Astrocyte of the spinal cord (primary cell): ENCODE data around the gene CRYGD.
"Not testable (repeated sequence)": the region's sequence is repeated elsewhere in the genome, so short reads cannot be mapped to it uniquely, and the experiment has no call there.

Source experiments
- DNase-seq: peaks from one replicate; pipeline ENCODE4 v3.0.0; 2011; ENCODE audit warnings: low read depth, low spot score
- H3K4me3 ChIP-seq: 2 replicates; pipeline ENCODE4 v1.5.1; 2011; ENCODE audit warnings: low read depth, mild to moderate bottlenecking, low read length, moderate library complexity
- in situ Hi-C: cut with HindIII; loops from 2 replicates; pipeline ENCODE4 v1.10.0; 2017; ENCODE audit warnings: low sequenced_read_pairs
- TF ChIP-seq, protein P1 (sequence below): IDR thresholded peaks from 2 replicates; pipeline ENCODE4 v1.5.1; 2012; ENCODE audit warnings: low read depth, mild to moderate bottlenecking, low read length, inconsistent platforms

CRYGD gene

DNA sequence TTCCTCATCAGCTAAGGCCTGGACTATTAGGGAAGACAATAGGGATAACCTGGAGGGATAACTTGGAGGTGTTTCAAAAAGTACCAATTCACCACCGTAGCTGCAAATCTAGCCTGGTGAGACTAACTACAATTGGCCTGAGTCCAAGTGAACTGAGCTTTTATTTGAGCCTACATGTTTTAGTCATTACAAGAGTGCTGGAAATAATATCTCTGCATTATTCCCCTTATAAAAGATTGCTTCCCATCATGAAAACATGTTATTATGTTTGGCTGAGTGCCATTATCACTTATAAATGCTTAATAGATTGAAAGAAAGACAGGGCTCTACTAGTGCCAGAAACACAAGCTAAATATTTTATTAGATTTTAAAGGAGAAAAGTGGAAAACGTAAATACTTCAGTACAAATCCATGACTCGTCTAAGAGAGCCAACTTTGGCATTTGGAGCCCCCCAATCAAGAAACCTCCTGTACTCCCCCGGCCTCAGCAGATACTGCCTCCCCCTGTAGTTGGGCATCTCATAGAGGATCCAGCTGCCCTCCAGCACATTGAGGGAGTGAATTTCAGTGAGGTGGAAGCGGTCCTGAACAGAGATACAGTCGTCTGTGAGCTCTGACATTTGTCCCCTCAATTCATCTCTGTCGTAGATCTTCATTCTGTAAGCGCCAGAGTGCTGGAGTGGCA, 18.1 kb upstream of the CRYGD start:
- no peak overlapping the region for H3K4me3 ChIP-seq
- TF ChIP-seq, protein P1, sequence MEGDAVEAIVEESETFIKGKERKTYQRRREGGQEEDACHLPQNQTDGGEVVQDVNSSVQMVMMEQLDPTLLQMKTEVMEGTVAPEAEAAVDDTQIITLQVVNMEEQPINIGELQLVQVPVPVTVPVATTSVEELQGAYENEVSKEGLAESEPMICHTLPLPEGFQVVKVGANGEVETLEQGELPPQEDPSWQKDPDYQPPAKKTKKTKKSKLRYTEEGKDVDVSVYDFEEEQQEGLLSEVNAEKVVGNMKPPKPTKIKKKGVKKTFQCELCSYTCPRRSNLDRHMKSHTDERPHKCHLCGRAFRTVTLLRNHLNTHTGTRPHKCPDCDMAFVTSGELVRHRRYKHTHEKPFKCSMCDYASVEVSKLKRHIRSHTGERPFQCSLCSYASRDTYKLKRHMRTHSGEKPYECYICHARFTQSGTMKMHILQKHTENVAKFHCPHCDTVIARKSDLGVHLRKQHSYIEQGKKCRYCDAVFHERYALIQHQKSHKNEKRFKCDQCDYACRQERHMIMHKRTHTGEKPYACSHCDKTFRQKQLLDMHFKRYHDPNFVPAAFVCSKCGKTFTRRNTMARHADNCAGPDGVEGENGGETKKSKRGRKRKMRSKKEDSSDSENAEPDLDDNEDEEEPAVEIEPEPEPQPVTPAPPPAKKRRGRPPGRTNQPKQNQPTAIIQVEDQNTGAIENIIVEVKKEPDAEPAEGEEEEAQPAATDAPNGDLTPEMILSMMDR = no peak
- in situ Hi-C loops = no loop called here
- DNase-seq = peak; percentile 14

DNA sequence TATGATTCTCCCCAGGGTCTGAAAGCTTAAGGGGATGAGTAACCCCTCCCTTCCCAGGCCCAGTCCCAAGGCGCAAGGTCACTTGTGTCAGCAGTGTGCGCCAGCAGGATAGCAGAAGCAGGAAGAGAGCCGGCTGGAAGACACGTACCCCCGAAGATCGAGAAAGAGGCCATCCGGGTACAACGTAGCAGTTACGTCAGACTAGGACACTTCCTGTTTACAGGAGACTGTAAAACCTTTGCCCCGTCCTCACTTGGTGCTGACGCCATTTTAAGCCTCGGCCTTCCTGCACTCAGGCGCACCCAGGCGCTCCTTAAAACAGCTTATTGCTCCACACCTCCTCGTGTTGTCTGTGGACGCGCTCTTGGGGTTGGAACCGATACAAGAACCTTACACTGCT, 15.1 kb upstream of the CRYGD start:
- DNase-seq = no peak
- in situ Hi-C loops = no loop called here
- no peak overlapping the region for H3K4me3 ChIP-seq
- TF ChIP-seq, protein P1 = no peak

DNA sequence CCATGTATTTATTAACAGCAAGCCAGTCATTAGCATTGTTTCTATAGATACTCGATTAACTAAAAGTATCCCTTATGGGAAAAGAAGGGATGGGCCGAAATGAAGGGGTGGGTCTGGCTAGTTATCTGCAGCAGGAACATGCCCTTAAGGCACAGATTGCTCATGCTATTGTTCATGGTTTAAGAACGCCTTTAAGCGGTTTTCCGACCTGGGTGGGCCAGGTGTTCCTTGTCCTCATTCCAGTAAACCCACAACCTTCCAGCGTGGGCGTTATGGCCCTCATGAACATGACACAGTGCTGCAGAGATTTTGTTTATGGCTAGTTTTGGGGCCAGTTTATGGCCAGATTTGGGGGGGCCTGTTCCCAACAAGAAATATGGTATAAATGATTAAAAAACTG, 14.0 kb upstream of the CRYGD start:
- in situ Hi-C loops, DNase-seq, H3K4me3 ChIP-seq: not testable (repeated sequence)

DNA sequence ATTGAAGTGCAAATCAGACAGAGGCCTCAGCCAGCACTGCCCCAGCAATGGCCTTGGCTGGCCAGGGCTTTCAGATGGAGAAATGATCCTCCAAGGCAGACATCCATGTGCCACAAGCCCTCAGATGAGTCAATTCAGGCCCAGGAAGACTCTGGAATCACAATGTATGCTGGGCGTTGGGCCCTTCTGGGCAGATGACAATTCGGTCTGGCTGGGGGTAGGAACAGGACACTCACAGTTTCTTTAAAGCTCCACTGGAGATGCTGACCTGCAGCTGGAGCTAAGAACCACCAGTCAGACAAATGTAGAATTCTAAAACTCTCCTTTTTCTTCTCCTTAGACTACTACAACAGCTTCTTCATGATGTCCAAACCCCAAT, 12.4 kb upstream of the CRYGD start:
- in situ Hi-C loops = no loop called here
- no peak for DNase-seq
- H3K4me3 ChIP-seq = no peak overlapping the region
- TF ChIP-seq, protein P1 = no peak

DNA sequence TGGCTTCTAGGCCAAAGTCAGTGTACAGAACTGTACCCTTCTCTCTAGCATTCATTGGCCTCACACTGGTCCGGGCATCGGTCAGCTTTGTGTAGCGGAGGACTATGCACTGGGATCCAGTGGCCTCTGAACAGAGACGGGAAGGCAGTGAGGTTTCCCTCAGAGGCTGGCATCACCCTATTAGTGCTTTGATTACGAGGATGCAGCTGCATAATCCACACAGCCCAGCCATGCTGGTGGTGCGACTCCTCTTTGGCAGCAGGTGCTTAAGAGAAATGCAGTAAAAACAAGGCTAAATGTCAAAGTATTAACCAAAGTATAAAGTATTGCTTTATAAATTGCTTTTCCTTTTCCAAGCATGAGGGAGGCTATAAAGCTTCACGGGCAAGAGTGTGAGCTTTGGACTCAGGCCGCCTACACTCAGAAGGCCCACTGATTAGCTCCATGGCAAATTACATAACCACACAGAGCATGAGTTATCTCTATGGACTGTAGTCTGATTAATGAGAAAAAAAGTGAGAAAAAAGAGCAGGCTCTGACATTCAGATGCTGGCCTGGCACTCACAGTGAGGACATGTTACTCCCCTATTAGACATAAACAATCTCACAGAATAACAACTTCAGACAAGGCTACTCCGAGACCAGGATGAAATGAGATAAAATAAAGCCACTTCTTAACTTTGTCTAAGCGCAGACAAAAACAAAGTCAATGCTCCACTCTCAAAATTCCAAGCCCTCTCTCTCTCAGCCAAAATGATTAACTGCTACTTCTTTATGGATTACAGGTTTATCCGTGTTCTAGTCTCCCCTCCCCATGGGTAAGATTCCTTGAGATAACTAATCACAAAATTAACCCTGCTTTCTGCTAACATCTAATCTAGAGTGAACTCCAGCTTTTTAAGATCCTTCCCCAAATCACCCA, 11.7 kb upstream of the CRYGD start:
- no peak overlapping the region for H3K4me3 ChIP-seq
- DNase-seq = no peak
- TF ChIP-seq, protein P1 = no peak
- in situ Hi-C loops = no loop called here

DNA sequence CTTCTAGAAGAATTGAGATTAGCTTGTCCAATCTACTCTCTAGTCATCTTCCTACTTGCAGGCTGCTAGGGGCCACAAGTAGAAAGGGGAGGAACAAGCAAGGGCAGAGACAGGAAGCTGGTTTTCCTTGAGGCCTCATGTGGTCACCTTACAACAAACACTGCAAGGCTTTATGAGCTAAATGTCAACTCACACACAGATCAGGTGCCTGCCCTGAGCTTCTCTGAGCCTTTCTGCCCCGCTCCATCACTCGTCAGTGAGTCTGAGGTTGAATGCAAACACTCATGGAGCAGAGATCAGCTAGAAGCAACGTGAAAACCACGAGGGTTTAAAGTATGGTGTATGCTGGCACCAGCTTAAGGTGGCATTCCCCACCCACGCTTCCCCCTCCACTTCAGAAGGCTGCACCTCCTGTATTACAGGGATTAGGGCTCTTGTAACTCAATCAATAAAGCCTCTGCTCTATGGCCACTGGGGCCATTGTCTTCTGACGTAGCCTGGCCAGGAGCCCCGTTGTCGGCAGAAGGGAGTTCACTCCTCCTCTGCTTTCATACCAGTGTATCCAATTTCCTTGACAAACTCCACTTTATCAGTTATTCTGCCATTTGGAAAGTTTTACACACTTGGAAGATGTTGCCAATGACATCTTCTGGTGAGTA, 10.7 kb upstream of the CRYGD start:
- in situ Hi-C loops = no loop called here
- no peak overlapping the region for H3K4me3 ChIP-seq
- TF ChIP-seq, protein P1 = no peak
- DNase-seq = no peak
